ENCODE data around the gene UBE2I.

DNA sequence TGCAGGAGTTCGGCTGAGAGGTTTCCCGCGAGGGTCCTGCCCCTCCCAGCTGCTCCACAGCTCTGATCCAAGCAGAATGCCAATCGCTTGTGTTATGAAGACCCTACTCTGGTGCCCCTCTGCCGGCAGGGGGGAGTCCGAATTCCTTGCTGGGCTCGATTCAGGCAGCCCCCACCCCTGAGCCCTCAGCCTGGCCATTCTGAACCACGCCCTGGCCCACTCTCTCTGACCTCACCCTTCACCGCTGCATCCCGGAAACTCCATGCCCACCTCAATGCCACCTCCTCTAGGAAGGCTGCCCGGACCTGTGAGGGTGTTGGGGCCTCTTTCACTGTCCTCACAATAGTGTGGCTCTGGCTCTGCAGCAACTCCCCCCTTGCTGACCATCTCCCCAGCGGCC is 7.9 kb upstream of the UBE2I start:
- TF ChIP-seq GATA3 (IDR thresholded peaks at IDR 0.05; ENCODE audit: low read depth, low read length): no peak
- no peak for TF ChIP-seq GATA2 (IDR thresholded peaks at IDR 0.05; ENCODE audit: low read depth, low read length)

Data from SH-SY5Y (cell line).